GM21447 (cell line): ENCODE data around the gene POU2AF3.

Experiments
- ATAC-seq: cut with Tn5 transposase; IDR thresholded peaks from one replicate; pipeline ENCODE4 v1.9.1; 2021; ENCODE audit not compliant: unreplicated experiment

The POU2AF3 gene

DNA sequence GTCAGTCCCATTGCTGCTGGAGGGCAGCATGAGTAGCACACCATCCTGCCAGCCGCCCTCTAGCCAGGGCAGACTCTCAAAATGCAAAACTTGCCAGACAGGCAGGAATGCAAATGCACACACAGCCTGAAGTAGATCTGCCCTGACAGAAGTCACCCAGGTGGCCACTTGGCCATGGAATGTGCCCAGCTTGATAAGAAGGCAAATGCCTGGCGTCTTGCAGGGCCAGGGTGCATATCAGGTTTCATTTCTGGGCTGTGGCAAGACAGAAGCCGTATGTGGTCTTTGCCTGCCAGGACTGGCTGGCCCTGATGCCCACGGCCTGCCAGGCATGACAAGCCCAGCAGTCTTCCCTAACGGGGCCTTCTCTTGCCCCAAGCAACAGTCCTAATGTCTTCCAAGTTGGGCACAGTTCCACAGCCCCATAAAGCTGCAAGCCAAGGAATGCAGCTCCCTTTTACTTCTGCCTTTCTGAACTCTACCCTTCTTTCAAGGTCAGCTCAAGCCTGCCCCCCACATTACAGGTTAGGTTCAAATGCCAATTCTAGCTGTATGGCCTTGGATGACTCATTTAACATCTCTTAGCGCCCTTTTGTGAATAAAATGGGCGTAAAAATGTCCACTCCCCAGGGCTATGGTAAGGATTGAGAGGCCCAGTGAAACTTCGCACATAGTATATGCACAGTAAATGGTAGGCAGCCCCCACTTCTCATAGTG is 29.7 kb downstream of the POU2AF3 start:
- no peak for ATAC-seq

GRCh38 chr11:111329306-111330204 is 31.2 kb downstream of the POU2AF3 start:
- ATAC-seq, result no peak

- ATAC-seq, result no peak
These were observed 32.0 kb downstream of the POU2AF3 start for GRCh38 chr11:111330234-111330893.

- no peak for ATAC-seq
These were observed 33.5 kb downstream of the POU2AF3 start for GRCh38 chr11:111331711-111332479.

DNA sequence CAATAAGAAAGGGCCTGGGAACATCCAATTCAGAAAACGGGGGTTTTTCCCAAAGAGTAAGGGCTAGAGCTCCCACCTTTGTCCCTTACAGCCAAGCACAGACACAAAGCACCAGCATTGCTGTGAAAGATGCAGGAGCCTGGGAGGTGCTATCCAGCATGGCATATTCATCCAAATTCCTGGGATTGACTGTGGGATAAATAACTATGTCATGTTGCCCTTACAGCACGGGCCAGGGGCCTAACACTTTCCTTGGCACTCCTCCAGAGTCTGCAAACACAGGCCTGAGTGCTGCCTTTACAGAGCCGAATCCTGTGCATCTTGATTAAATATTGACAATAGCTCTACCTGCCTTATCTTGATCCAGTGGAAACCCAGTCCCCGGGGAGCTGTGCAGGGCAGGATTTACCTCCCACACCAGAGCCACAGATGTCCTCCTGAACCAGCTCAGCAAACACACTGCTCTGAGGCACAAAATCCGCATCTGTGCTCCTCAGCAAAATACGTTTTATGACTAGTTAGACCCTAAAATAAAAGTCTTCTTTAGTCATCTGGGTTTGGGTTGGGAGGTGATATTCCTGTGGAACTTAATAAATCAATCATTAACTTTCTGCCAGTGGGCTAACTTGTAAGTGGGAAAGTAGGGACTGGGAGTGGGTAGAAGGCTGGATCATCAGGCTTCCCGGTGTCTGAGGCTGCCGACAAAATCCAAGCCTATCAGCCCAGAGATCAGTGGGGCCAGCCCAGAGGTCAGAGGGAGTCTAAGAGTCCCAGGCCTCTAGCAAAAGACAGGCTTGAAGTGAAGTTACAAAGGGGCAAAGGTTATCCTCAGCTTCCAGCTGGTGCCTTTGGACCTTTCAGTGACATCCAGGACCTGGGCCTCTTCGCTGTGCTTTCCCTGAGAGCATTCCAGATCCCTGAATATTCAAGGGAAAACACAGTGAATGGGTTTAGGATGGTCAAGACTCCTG is 36.5 kb downstream of the POU2AF3 start:
- ATAC-seq, result no peak

DNA sequence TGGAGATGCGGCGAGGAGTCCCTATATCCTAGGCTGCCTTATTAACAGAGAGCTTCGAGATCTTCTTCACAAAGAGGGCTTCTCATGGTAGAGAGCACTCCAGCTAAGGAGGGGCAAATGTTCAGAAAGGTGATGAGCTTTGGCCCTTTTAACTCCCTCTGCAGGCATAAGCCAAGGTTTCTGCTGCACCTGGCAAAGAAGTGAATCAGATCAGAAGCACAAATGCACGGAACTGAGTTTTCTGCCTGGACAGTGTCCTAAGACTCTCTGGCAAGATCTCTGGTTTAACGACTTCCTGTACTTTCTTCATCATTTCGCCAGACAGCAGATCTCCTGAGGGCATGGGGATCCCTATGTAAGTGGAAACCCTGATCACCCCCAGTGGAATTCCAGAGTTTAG is 37.2 kb downstream of the POU2AF3 start:
- no peak for ATAC-seq

- ATAC-seq, result no peak
These were observed 37.7 kb downstream of the POU2AF3 start for GRCh38 chr11:111336062-111336461.

DNA sequence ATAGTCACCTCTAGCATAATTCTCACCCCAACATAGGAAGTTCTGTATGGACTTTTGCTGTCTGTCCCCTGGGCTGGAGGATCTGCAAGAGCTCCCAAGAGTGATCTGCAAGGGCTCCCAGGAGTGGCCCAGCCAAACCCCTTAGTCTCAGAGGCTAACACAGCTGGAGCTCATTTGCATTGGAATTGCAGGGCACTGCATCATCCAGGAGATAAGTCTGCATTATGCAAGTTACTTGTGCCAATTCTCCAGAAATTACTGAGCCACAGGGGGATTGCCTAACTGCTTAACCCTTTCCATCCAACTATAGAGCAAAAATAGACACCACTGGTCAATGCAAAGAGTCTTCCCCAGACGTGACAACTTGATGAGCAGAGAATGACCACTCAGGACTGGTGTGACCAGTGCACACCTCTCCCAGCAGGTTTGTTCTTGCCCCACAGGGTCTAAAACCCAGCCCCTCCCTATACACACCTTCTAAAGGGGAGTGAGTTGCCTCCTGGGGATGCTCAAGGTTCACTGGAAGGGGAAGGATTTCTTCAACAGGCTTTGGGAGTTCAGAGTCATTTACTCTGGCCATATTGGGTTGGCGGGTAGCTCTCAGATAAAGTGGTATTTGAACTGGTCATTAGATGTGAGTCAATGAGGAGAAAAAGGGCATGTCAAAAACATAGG is 38.4 kb downstream of the POU2AF3 start:
- ATAC-seq, result no peak

- ATAC-seq, result no peak
These were observed 41.5 kb downstream of the POU2AF3 start for GRCh38 chr11:111339758-111340388.

DNA sequence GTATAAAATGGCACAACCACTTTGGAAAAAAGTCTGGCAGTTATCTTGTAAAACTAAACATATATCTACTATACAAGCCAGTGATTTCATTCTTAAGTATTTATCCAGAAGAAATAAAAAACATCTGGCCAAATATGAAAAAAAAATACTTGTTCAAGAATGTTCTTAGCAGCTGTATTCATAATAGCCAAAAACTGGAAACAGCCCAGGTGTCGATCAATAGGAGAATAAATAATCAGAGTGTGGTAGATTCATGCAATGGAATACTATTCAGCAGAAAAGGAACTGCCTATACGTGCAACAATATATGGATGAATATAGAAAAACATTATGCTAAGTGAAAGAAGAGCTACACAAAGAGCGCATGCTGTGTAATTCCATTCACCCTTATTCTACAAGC is 44.0 kb downstream of the POU2AF3 start:
- no peak for ATAC-seq

DNA sequence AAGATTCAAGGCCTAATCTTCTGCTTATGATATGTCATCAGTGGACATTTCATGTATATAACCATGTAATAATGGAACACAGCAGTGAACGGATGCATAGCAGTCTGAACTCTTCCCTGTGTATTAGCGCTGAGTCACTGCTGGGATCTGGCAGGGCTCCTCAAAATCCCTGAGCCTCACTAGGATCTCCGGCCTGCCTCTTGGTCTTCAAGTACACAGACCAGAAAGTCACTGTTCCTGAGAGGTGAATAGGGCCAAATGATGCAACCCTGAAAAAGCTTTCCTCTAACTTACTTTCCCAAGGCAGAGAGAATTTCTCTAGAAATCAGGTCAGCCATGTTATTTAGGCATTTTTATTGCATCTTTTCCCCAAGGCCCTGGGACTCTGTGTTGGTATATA is 45.7 kb downstream of the POU2AF3 start:
- no peak for ATAC-seq

GRCh38 chr11:111347002-111347722 is 48.8 kb downstream of the POU2AF3 start:
- no peak for ATAC-seq

DNA sequence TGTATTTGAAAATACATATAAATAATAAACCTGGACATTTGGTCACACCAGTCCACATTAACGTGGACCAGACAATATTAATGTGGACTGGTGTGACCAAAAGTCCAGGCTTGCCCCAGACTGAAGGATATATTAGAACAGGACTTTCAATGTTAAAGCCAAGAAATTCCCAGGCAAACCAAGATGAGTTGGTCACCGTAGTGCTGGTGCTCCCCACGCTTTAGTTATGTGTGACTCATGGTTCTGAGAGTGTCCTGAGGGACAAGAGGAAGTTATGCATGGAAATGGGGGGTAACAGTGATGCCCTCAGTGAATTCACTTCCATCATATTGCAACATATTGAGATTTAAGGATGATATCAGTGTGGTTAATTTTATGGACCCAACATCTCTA is 49.4 kb downstream of the POU2AF3 start:
- ATAC-seq, result no peak

GRCh38 chr11:111348147-111348546 is 49.8 kb downstream of the POU2AF3 start:
- ATAC-seq, result no peak

DNA sequence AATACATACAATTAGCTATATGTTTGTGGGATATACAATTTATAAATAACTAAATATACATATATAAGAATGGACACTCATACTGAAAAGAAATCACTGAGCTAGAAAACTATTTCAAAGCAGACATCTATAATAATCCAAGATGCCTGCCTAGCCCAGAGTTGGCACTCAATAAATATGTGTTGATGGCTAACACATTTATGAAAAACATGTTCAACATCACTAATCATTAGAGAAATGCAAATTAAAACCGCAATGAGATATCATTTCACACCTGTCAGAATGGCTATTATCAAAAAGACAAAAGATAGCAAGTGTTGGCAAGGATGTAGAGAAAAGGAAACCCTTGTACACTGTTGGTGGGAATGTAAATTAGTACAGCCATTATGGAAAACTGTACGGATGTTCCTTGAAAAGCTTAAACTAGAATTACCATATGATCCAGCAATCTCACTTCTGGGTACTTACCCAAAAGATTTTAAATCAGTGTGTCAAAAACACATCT is 50.9 kb downstream of the POU2AF3 start:
- ATAC-seq, result no peak

- ATAC-seq, result no peak
These were observed 52.5 kb downstream of the POU2AF3 start for GRCh38 chr11:111350811-111351210.

- no peak for ATAC-seq
These were observed 53.2 kb downstream of the POU2AF3 start for GRCh38 chr11:111351374-111352055.
